ENCODE measurements around the gene PANX1. TPM values are rescaled to one million over a fixed set of nuclear protein-coding genes. Genes with fewer than 3 reads are reported as not detected.

Gene PANX1
- total RNA-seq, 1 experiment from 2014 or later, result 62.9 TPM

GRCh38 chr11:94224078-94224477 is 95.4 kb downstream of the PANX1 start:
- intact Hi-C loops (cut with micrococcal nuclease), result no loop called here
- Histone ChIP-seq H3K4me2 (ENCODE audit: low read length) (no peak overlapping the region), H3K9ac (ENCODE audit: low read length) (no peak overlapping the region), H3K79me2 (ENCODE audit: low read length) (no peaks in the 10 kb centered on the region), H3K27ac (ENCODE audit: low read length) (no peak overlapping the region), H3K36me3 (ENCODE audit: low read depth, low read length) (no peaks in the 10 kb centered on the region), H3K27me3 (ENCODE audit: low read length) (no peaks in the 10 kb centered on the region), H3F3A (ENCODE audit: low read length, unreplicated experiment) (no peaks in the 10 kb centered on the region), H3K9me2 (replicated peaks; ENCODE audit: low read length) (no peaks in the 10 kb centered on the region), H2AFZ (ENCODE audit: low read length) (no peak overlapping the region), H4K20me1 (ENCODE audit: low read length) (no peaks in the 10 kb centered on the region), H3K9me3 (ENCODE audit: low read length) (peaks cover 6% of the 10 kb centered on the region; the same call in 1 of the 2 replicates), H3K4me1 (ENCODE audit: insufficient read depth, low read length) (no peaks in the 10 kb centered on the region), H3K4me3 (ENCODE audit: low read length) (no peak overlapping the region)
- ATAC-seq (no peak), DNase-seq (no peak)
- ChIA-PET CTCF (interaction anchor here (0.5 kb wide), 1 partner anchor 101 kb away, joined by 3 read pairs; no protein-coding TSS in a partner anchor), POLR2A (ENCODE audit: unreplicated experiment) (no interaction called here)
- TF ChIP-seq CTCF (conservative IDR thresholded peaks at IDR 0.05; ENCODE audit: low read depth, low read length) (no peak), EZH2phosphoT487 (IDR thresholded peaks at IDR 0.05; ENCODE audit: borderline replicate concordance, low read length) (no peak), EZH2 (IDR thresholded peaks at IDR 0.05; ENCODE audit: low read length, unreplicated experiment) (no peak)
- BruUV-seq (replicated peaks), result no TSS peak

Other genes starting within 250 kb of the PANX1 start
- 3.3 and 4.4 TPM in 2 replicates for gene HEPHL1, start 107.5 kb upstream of the PANX1 start, total RNA-seq (2014; rRNA removed)
- not detected in 2 replicates for gene IZUMO1R, start 175.7 kb downstream of the PANX1 start, total RNA-seq (2014; rRNA removed)